T-helper 17 cell (primary cell): Measurements from ENCODE around the gene GPHA2. TPM values are rescaled to one million over a fixed set of nuclear protein-coding genes. Genes with fewer than 3 reads are reported as not detected.
A peak's percentile ranks its signal among the peaks of the same experiment; 100 is the strongest.

Experiments
- ATAC-seq: fragments of 150-1000 bp; cut with Tn5 transposase; 2 replicates; pipeline ENCODE4 v1.10.0; 2021; ENCODE audit warnings: mild to moderate bottlenecking, moderate library complexity
- DNase-seq, 3 donors: peaks; one replicate each; pipeline versions ENCODE4 v3.0.0 to v3.0.0-alpha.2; 2020 to 2021
- H3K9me3 ChIP-seq: one replicate; pipeline ENCODE4 v1.7.0; 2013; ENCODE audit warnings: low read length, mild to moderate bottlenecking; ENCODE audit not compliant: control insufficient read depth, poor library complexity, severe bottlenecking
- H3K27ac Mint-ChIP-seq: one replicate; pipeline ENCODE4 v1.8.0; 2022; ENCODE audit warnings: mild to moderate bottlenecking, moderate library complexity, mixed read lengths
- H3K27me3 Mint-ChIP-seq: one replicate; pipeline ENCODE4 v1.8.0; 2022; ENCODE audit warnings: mixed read lengths
- H3K36me3 Mint-ChIP-seq: one replicate; pipeline ENCODE4 v1.8.0; 2022; ENCODE audit warnings: low read depth, mixed read lengths
- H3K4me1 Mint-ChIP-seq: one replicate; pipeline ENCODE4 v1.8.0; 2022; ENCODE audit warnings: mild to moderate bottlenecking, mixed read lengths
- H3K4me3 Mint-ChIP-seq: one replicate; pipeline ENCODE4 v1.8.0; 2022; ENCODE audit warnings: mild to moderate bottlenecking, moderate library complexity, mixed read lengths
- total RNA-seq, 4 donors: library from RNA in 2 of 4; stranded (reverse) in 2 of 4; gene quantifications; one replicate each; pipeline ENCODE4 v1.2.3 and lab custom pipeline; 2022 to 2026

Gene GPHA2
- total RNA-seq, 2 donors from 2014 or later: not detected

DNA sequence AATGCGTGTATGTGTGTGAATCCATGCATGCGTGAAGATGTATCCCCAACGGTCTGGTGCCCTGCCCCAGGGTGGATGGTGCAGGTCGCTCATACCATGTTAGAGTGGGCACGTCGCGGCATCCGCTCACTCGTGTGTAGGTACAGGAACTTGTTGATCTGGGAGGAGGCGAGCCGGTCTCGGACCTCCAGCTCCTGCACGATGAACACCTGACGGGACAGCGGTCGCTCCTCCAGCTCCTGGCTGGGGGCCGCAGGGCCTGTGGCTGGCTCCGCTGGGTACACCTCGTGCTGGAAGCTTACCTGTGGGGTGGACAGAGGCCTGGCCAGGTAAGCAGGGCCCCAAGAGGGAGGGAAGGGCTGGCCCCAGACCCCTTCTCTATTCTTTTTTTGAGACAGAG is 37.2 kb downstream of the GPHA2 start:
- ATAC-seq: no peak
- Mint-ChIP-seq H3K27ac (peak overlapping the region; percentile 100), H3K36me3 (peaks cover 6% of the 10 kb centered on the region)

DNA sequence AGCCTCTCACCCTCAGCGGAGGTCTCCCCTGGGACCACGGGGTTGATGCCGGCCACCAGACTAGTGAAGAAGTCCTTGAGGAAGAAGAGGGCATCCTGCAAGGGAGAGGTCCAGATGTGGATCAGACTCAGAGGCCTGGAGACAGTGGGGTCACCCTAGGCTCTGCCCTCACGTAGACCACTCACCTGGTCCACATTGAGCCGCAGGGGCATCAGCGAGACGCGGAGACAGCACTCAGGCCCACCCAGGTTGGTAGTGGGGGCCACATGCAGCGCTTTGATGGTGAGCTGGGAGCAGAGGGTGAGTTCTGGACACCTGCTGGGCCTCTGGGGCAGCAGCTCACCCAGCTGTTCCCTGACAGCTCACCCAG is 37.6 kb downstream of the GPHA2 start:
- H3K4me1 Mint-ChIP-seq: peaks cover 29% of the 10 kb centered on the region
- H3K27me3 Mint-ChIP-seq: no peaks in the 10 kb centered on the region
- ATAC-seq (no peak), DNase-seq (no peak)
- H3K27ac Mint-ChIP-seq: peak overlapping the region; percentile 100
- no peak overlapping the region for H3K4me3 Mint-ChIP-seq
- H3K9me3 ChIP-seq: no peaks in the 10 kb centered on the region
- peaks cover 6% of the 10 kb centered on the region for H3K36me3 Mint-ChIP-seq

More for the DNA sequence above, 37.2 kb downstream of the GPHA2 start:
- DNase-seq: no peak
- no peak overlapping the region for H3K4me3 Mint-ChIP-seq
- peaks cover 29% of the 10 kb centered on the region for H3K4me1 Mint-ChIP-seq
- H3K27me3 Mint-ChIP-seq: no peaks in the 10 kb centered on the region
- no peaks in the 10 kb centered on the region for H3K9me3 ChIP-seq

DNA sequence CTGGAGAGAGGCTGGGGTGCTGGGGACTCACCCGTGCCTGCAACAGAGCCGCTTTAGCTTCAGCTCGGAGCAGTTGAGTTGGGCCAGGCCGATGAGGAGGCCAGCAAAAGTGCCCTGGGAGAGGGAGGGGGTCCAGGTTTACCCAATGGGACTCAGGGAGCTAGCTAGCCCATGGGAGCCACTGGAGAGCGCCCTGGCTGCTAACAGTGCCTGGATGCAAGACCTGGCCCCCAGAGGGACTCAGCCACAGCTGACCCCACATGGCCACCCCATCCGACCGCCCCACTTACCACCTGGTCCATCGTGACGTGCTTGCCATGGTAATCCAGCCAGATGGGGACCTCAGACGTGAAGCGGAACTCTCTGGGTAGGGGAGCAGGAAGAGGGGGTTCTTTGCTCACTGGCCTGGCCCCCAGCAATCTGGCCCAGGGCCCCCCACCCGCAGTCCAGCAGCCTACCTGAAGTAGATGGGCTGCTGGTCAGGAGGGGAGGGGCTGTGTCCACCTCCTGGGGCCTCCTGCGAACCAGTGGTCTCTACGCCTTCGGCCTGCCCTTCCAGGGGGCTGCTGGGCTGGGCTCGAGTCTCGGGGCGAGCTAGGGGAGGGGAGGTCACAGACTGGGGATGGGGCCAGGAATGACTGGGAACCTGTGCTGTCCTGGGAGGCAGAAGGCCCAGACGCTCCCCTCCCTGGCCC is 38.2 kb downstream of the GPHA2 start:
- Mint-ChIP-seq H3K4me1 (peaks cover 29% of the 10 kb centered on the region), H3K27me3 (no peaks in the 10 kb centered on the region), H3K27ac (peak overlapping the region; percentile 100), H3K4me3 (no peak overlapping the region), H3K36me3 (peaks cover 6% of the 10 kb centered on the region)
- ATAC-seq: no peak
- no peaks in the 10 kb centered on the region for H3K9me3 ChIP-seq
- DNase-seq: no peak

DNA sequence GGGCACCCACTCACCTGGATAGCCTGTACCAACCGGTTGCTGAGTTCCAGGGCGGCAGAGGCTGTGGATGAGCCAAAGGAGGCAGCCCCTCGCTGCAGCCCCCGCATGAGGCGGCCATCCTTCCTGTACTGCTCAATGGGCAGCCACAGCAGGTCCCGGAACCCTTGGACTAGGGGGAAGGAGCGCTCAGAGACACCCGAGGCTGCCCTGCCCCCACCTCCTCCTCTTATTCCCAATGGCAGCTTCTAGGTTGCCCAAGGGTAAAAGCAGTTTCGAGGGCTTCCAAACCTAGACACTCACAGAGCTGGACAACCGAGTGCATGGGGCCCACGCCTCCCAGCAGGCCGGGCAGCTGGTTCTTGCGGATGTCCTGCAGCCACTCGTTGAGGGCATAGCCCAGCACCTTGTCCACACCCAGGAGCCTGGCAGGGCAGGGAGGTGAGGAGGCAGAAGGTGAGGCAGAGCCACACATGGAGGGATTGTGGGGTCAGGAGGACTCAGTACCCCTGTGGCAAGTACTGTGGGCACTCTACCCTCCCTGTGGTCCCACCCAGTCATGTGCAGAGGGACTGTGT is 39.2 kb downstream of the GPHA2 start:
- Mint-ChIP-seq H3K4me1 (peaks cover 29% of the 10 kb centered on the region), H3K36me3 (peaks cover 6% of the 10 kb centered on the region), H3K27ac (peak overlapping the region; percentile 100), H3K27me3 (no peaks in the 10 kb centered on the region), H3K4me3 (no peak overlapping the region)
- DNase-seq (no peak), ATAC-seq (no peak)
- no peaks in the 10 kb centered on the region for H3K9me3 ChIP-seq

DNA sequence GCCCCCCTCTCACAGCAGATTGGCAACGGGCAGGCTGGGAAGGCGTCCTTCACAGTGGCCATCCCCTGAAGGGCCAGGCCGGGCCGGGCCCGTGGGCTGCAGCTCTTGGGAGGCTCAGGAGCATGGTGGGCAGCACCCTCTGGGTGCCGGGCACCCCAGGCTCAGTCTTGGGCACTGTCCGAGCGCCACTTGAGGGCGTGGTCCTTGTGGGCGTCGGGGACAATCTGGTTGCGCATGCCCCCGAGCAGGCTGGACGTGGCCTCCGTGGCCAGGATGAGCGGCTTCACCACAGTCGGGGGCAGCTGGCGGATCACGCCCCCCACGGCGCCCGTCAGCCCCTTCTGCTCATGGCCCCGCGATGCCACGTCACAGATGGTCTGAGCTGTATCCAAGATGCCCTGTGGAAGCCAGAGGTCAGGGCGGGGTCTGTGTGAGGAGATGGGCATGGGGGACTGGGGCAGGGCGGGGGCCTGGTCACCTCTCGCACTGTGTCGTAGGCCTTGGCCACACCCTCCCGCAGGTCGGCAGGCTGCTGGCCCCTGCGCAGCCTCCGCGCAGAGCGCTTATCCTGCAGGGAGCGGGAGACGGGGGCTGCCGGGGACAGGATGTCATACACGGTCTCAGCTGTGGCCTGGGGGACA is 40.8 kb downstream of the GPHA2 start:
- peak; percentile 2 for ATAC-seq
- DNase-seq: no peak
- H3K27me3 Mint-ChIP-seq: no peaks in the 10 kb centered on the region
- peaks cover 2% of the 10 kb centered on the region for H3K36me3 Mint-ChIP-seq
- H3K9me3 ChIP-seq: no peaks in the 10 kb centered on the region
- no peak overlapping the region for H3K27ac Mint-ChIP-seq
- peak overlapping the region; percentile 12 for H3K4me3 Mint-ChIP-seq
- H3K4me1 Mint-ChIP-seq: peaks cover 20% of the 10 kb centered on the region

DNA sequence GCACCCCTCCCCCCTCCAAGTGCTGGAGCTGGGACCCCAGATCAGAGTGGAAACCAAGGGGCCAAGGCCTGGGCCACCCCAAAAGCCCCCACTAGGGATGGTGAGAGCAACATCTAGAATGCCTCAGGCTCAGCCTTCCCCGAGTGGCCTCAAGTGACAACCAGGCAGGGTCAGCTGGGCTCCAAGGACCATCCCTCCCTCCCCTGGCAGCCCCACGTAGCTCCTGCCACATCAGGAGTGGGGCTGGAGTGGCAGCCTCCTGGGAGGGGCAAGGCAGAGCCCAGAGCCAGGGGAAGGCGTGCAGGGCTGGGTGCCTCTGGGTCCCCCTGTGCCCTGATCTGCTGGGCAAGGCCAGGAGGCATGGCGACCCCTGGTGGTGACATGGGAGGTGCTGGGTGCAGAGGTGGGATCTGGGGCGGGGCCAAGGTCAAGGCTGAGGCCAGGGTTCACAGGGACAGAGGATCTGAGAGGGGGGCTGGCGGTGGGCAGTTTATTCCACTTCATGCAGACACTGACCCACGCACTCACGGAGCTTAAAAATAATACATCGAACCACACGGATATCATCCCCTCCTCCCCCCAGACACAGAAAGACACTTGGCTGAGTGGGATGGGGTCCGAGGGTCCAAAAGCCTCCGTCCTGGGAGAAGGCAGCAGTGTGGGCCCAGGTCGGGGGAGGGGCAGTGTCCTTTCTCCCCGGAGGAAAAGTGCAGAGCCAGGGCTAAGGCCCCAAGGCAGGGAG is 41.5 kb downstream of the GPHA2 start:
- peaks cover 13% of the 10 kb centered on the region for H3K4me1 Mint-ChIP-seq
- peak overlapping the region; percentile 12 for H3K4me3 Mint-ChIP-seq
- peaks cover 2% of the 10 kb centered on the region for H3K36me3 Mint-ChIP-seq
- no peaks in the 10 kb centered on the region for H3K9me3 ChIP-seq
- ATAC-seq: peak; percentile 86
- no peaks in the 10 kb centered on the region for H3K27me3 Mint-ChIP-seq
- no peak overlapping the region for H3K27ac Mint-ChIP-seq
- DNase-seq: peak; percentile 73 to 92 (median 83)

DNA sequence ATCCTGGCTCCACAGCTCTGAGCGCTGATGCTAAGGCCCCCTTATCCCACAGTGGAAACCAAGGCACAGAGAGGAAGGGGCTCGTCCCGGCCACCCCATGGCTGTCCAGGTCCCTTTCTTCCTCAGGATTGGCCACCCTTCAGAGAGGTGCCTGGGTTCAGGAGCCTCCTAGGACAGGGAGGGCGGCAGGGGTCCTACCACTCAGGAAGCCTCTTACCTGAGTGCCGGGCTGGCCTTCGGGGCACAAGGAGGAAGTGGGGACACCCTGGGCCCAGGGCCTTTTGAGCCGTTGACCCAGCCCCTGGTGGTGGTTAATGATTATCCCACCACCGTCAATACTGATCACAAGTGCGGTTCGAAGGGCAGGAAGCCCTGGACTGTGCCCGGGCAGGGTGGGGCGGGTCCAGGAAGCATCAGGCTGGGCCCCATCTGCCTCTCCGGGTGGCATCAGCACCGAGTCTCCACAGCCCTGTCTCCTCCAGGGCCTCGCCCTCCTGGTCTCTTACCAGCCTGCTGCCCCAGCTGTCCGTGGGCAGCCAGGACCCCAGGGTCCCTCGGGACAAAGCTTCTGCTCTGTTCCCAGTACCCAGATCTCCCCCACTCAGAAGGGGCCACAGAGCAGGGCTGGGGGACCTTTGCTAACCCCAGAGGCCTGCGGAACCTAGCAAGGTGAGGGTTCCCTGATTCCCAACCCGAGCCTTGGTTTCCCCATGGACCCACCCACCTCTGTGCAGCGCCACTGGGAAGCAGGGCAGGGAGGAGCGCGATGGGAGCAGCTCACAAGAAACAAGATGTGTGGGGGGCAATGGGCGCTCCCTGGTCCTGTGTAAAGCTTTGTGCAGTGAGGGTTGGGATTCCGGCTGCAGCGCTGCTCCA is 42.3 kb downstream of the GPHA2 start:
- ATAC-seq (peak; percentile 2), DNase-seq (no peak)
- H3K9me3 ChIP-seq: no peaks in the 10 kb centered on the region
- no peak overlapping the region for H3K4me3 Mint-ChIP-seq
- H3K36me3 Mint-ChIP-seq: no peaks in the 10 kb centered on the region
- no peak overlapping the region for H3K27ac Mint-ChIP-seq
- no peaks in the 10 kb centered on the region for H3K27me3 Mint-ChIP-seq
- H3K4me1 Mint-ChIP-seq: peaks cover 13% of the 10 kb centered on the region

DNA sequence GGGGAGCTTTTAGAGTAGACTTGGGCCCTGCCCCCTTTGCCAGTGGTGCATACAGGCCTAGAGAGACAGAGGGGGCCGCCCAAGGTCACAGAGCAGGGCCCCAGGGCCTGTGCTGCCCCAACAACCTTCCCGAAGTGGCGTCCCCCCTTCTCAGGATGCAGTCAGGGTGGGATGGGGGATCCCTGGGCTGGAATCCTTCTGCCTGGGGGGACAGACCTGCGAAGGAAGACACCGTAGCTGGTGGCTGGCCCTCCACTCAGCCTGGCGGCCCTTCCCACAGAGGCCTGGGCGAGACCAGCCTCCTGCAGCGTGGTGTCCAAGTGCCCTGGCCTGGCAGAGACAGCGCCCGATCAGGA is 42.9 kb downstream of the GPHA2 start:
- Mint-ChIP-seq H3K4me3 (no peak overlapping the region), H3K27me3 (no peaks in the 10 kb centered on the region), H3K36me3 (no peaks in the 10 kb centered on the region), H3K4me1 (peaks cover 18% of the 10 kb centered on the region), H3K27ac (no peak overlapping the region)
- DNase-seq (no peak), ATAC-seq (no peak)
- no peaks in the 10 kb centered on the region for H3K9me3 ChIP-seq

DNA sequence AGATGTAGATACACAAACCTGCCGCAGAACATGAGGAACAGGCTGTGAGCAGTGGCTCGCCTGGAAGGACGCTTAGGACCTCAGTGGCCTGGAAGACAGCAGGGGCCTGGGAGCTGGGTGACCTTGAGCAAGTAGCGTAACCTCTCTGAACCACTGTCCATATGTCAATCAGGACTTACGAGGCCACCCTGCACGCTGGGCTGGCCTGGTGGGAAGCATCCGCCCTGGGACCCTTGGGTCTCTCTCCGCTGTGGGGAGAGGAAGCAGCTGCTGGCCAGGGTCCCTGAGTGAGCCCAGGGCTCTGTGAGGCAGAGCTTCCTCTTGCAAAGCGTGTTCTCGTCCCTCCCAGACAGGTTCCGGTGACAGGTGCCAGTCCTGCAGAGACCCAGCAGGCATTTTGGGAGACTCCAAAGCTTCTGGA is 43.3 kb downstream of the GPHA2 start:
- Mint-ChIP-seq H3K27me3 (no peaks in the 10 kb centered on the region), H3K4me1 (peaks cover 19% of the 10 kb centered on the region), H3K36me3 (no peaks in the 10 kb centered on the region), H3K27ac (no peak overlapping the region), H3K4me3 (no peak overlapping the region)
- no peaks in the 10 kb centered on the region for H3K9me3 ChIP-seq
- ATAC-seq (no peak), DNase-seq (no peak)

DNA sequence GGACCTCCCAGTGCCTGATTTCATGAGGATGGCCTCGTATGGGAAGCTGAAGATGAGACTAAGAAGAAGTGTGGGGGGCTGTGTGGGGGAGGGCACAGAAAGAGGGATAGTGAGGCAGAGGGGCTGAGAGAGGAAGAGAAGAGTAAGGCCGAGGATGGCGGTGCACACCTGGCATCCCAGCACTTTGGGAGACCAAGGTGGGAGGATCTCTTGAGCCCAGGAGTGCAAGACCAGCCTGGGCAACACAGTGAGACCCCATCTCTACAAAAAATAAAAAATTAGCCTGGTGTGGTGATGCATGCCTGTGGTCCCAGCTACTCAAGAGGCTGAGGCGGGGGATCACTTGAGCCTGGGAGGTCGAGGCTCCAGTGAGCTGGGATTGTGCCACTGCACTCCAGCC is 43.8 kb downstream of the GPHA2 start:
- Mint-ChIP-seq H3K4me3 (no peak overlapping the region), H3K4me1 (peaks cover 21% of the 10 kb centered on the region), H3K27me3 (no peaks in the 10 kb centered on the region), H3K36me3 (no peaks in the 10 kb centered on the region), H3K27ac (no peak overlapping the region)
- no peak for ATAC-seq
- no peaks in the 10 kb centered on the region for H3K9me3 ChIP-seq
- no peak for DNase-seq

DNA sequence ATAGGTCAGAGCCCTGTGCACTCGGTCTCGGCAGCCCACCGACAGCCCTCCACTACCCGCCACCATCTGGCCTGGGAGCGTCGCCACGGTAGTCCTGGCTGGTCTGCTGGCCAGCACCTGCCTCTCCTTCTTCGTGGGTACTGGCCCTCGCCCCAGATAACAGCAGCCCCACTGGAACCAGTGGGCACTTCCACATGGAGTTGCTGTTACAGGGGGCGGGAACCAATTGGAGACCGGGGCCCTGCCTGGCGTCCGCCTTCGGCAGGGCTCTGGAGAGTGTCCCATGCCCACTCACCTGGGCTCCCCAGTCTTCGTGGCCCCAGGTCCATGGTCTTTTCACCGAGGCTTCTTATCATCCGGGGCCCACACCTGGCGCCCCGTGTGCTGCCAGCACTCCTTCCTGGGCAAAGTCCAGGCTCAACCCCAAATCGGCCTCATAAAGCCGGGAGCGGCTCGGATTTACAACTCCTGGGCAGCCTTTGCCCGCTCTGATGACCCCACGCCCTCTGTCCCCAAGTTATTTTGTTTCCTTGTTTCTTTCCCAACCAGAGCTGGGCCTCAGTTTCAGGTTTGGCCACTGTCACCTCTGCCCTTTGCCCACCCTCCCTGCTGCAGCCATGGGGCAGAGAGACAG is 44.4 kb downstream of the GPHA2 start:
- ATAC-seq (no peak), DNase-seq (no peak)
- Mint-ChIP-seq H3K36me3 (no peaks in the 10 kb centered on the region), H3K4me1 (peaks cover 21% of the 10 kb centered on the region), H3K27me3 (no peaks in the 10 kb centered on the region), H3K27ac (no peak overlapping the region), H3K4me3 (no peak overlapping the region)
- H3K9me3 ChIP-seq: no peaks in the 10 kb centered on the region

DNA sequence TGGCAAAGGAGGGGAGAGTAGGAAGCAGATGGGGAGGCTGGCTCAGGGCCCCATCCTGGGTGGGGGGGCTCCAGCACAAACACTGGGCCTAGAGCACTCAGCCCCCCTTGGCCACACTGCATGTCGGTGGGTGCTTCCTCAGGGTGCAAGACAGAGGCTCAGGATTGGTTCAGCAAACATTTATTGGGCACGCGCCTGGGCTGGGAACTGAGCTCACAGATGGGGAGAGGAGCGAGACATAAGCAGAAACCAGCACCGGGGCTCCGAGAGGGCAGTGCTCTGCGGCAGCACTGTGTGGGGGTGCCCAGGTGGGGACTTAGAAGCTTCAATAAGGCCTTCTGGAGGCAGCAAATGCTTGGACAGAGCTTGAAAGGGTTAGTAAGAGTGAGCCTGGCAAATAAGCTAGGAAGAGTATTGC is 45.2 kb downstream of the GPHA2 start:
- Mint-ChIP-seq H3K36me3 (no peaks in the 10 kb centered on the region), H3K27me3 (no peaks in the 10 kb centered on the region), H3K27ac (no peak overlapping the region), H3K4me1 (peaks cover 22% of the 10 kb centered on the region), H3K4me3 (no peak overlapping the region)
- no peak for ATAC-seq
- DNase-seq: no peak
- no peaks in the 10 kb centered on the region for H3K9me3 ChIP-seq
